GM06990 (cell line): Measurements from ENCODE around the gene TUT1.
"Not testable (repeated sequence)": the region's sequence is repeated elsewhere in the genome, so short reads cannot be mapped to it uniquely, and the experiment has no call there.

Source experiments
- DNase-seq: peaks from one replicate; pipeline ENCODE4 v3.0.0-alpha.2; 2011; ENCODE audit not compliant: insufficient read length; ENCODE audit errors: extremely low read depth
- H3K27me3 ChIP-seq: replicated peaks from 2 replicates; pipeline ENCODE4 v1.6.0; 2011; ENCODE audit warnings: low read length; ENCODE audit not compliant: control insufficient read depth, insufficient read depth
- H3K36me3 ChIP-seq: 2 replicates; pipeline ENCODE4 v1.5.1; 2011; ENCODE audit warnings: low read length; ENCODE audit not compliant: control insufficient read depth, insufficient read depth
- H3K4me3 ChIP-seq: replicated peaks from 2 replicates; pipeline ENCODE4 v1.5.1; 2011; ENCODE audit warnings: low read depth, mild to moderate bottlenecking, control low read depth, low read length
- CTCF ChIP-seq: IDR thresholded peaks from 2 replicates; pipeline ENCODE4 v1.5.1; 2011; ENCODE audit warnings: low read length, control low read depth, mild to moderate bottlenecking, inconsistent platforms; ENCODE audit not compliant: insufficient read depth, poor library complexity, severe bottlenecking

Gene TUT1

GRCh38 chr11:62553839-62554361, 37.4 kb downstream of the TUT1 start:
- no peak for DNase-seq
- no peak for TF ChIP-seq CTCF
- Histone ChIP-seq H3K27me3 (no peaks in the 10 kb centered on the region), H3K4me3 (no peak overlapping the region), H3K36me3 (peaks cover 3% of the 10 kb centered on the region)

- no peak for DNase-seq
- Histone ChIP-seq H3K36me3 (no peaks in the 10 kb centered on the region), H3K27me3 (no peaks in the 10 kb centered on the region), H3K4me3 (no peak overlapping the region)
- TF ChIP-seq CTCF: no peak
Observed at GRCh38 chr11:62553080-62553838, 38.1 kb downstream of the TUT1 start.

GRCh38 chr11:62552485-62553079, 38.7 kb downstream of the TUT1 start:
- H3K4me3 ChIP-seq: no peak overlapping the region
- TF ChIP-seq CTCF: no peak
- no peaks in the 10 kb centered on the region for H3K27me3 ChIP-seq
- H3K36me3 ChIP-seq: no peaks in the 10 kb centered on the region
- no peak for DNase-seq

GRCh38 chr11:62550478-62550877, 40.8 kb downstream of the TUT1 start:
- not testable (repeated sequence) for H3K4me3 ChIP-seq, DNase-seq, H3K27me3 ChIP-seq, H3K36me3 ChIP-seq

- Histone ChIP-seq H3K27me3 (no peaks in the 10 kb centered on the region), H3K4me3 (no peak overlapping the region), H3K36me3 (no peaks in the 10 kb centered on the region)
- no peak for TF ChIP-seq CTCF
- DNase-seq: no peak
Observed at GRCh38 chr11:62548545-62549335, 42.6 kb downstream of the TUT1 start.
